Measurements from ENCODE around the gene CDC42EP4.

CDC42EP4 gene

GRCh38 chr17:73247726-73248125 lies 64.1 kb downstream of the CDC42EP4 start:
- DNase-seq, result no peak

DNA sequence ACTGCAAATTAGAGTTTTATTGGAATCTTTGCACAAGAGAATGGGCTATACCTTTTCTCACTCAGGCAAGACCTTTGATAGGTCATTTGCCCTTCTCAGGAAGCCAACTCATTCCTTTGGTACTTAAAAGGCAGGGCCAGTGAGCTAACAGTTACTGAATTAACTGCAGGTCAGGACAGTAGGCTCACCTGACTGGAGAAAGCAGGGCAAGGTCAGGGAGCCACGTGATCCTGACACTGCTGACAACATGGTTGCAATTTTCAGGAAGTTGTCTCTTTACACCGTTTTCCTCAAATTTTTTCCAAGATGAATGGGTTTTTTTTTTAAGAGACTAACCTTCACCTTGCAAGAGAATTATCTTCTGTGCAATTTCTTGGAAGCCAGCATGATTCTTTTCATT lies 71.2 kb downstream of the CDC42EP4 start:
- DNase-seq, result no peak

GRCh38 chr17:73237714-73238113 lies 74.1 kb downstream of the CDC42EP4 start:
- DNase-seq, result no peak

GRCh38 chr17:73234736-73235135 lies 77.1 kb downstream of the CDC42EP4 start:
- DNase-seq, result no peak

Measured in NCI-H2029 treated with DMSO at 0.1 percent for 48 hours (cell line).